HCT116 (cell line): ENCODE data around the gene CCDC177.

Experiments used
- EZH2phosphoT487 ChIP-seq: fragments of 200-600 bp; IDR thresholded peaks from 2 replicates; pipeline ENCODE4 v1.6.1; 2018; ENCODE audit warnings: antibody characterized with exemption, borderline replicate concordance
- POLR2A ChIP-seq: IDR thresholded peaks from 2 replicates; pipeline ENCODE4 v1.7.0; 2011; ENCODE audit warnings: borderline replicate concordance; ENCODE audit not compliant: insufficient read depth, insufficient read length; ENCODE audit errors: extremely low read depth
- RAD21 ChIP-seq: IDR thresholded peaks from 2 replicates; pipeline ENCODE4 v1.6.1; 2012; ENCODE audit warnings: low read depth, mild to moderate bottlenecking
- TCF7L2 ChIP-seq: IDR thresholded peaks from 2 replicates; pipeline ENCODE4 v1.7.0; 2011; ENCODE audit warnings: borderline replicate concordance, inconsistent platforms; ENCODE audit not compliant: insufficient read depth, insufficient read length; ENCODE audit errors: extremely low read depth
- YY1 ChIP-seq: IDR thresholded peaks from 2 replicates; pipeline ENCODE4 v1.6.1; 2011; ENCODE audit warnings: low read length, low read depth, moderate library complexity, mild to moderate bottlenecking; ENCODE audit not compliant: insufficient replicate concordance; ENCODE audit errors: extremely low read depth
- ZFX ChIP-seq: fragments of 450-650 bp; IDR thresholded peaks from 2 replicates; pipeline ENCODE4 v1.6.1; 2017
- TF ChIP-seq, protein P1 (sequence below), 3 experiments: fragments of 200-600 bp in 1 of 3; sonication (generic) in 1 of 3; IDR thresholded peaks in 2 of 3; conservative IDR thresholded peaks in 1 of 3; 2 replicates each; pipeline ENCODE4 v1.5.1; 2012 to 2017; ENCODE audit warnings: low read depth in 2 of 3, low read length in 2 of 3, antibody characterized with exemption in 1 of 3, borderline replicate concordance in 1 of 3, control low read depth in 1 of 3, mild to moderate bottlenecking in 1 of 3, mixed read lengths in 1 of 3, mixed run types in 1 of 3, moderate library complexity in 1 of 3; ENCODE audit not compliant: insufficient read depth in 1 of 3
- TF ChIP-seq, protein P2 (sequence below): IDR thresholded peaks from 2 replicates; pipeline ENCODE4 v1.6.1; 2012; ENCODE audit warnings: low read depth
- TF ChIP-seq, protein P3 (sequence below): IDR thresholded peaks from 2 replicates; pipeline ENCODE4 v1.6.1; 2012

DNA sequence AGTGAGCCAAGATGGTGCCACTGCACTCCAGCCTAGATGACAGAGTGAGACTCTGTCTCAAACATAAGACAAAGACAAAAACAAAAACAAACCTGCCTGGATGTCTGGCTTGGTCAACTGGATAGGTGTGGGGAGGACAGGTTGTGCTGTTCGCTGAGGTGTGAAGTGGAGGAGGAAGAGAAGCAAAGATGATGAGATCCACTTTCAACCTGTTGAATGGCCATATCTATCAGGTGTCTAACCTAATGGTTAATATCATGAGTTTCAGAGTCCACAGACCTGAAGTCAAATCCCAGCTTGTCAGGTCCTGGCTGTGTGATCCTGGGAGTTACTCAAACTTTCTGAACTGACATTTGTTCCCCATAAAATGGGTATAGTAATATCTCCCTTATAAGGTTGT is 9.7 kb upstream of the CCDC177 start:
- TF ChIP-seq, protein P1, sequence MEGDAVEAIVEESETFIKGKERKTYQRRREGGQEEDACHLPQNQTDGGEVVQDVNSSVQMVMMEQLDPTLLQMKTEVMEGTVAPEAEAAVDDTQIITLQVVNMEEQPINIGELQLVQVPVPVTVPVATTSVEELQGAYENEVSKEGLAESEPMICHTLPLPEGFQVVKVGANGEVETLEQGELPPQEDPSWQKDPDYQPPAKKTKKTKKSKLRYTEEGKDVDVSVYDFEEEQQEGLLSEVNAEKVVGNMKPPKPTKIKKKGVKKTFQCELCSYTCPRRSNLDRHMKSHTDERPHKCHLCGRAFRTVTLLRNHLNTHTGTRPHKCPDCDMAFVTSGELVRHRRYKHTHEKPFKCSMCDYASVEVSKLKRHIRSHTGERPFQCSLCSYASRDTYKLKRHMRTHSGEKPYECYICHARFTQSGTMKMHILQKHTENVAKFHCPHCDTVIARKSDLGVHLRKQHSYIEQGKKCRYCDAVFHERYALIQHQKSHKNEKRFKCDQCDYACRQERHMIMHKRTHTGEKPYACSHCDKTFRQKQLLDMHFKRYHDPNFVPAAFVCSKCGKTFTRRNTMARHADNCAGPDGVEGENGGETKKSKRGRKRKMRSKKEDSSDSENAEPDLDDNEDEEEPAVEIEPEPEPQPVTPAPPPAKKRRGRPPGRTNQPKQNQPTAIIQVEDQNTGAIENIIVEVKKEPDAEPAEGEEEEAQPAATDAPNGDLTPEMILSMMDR (IDR thresholded peaks at IDR 0.05 in 2 of 3, conservative IDR thresholded peaks at IDR 0.05 in 1 of 3; ENCODE audit: borderline replicate concordance in 1 of 3, insufficient read depth in 1 of 3, low read depth in 2 of 3, low read length in 2 of 3): no peak
- TF ChIP-seq RAD21 (no peak), EZH2phosphoT487 (no peak), TCF7L2 (no peak), YY1 (no peak), POLR2A (no peak), ZFX (no peak)
- TF ChIP-seq, protein P2, sequence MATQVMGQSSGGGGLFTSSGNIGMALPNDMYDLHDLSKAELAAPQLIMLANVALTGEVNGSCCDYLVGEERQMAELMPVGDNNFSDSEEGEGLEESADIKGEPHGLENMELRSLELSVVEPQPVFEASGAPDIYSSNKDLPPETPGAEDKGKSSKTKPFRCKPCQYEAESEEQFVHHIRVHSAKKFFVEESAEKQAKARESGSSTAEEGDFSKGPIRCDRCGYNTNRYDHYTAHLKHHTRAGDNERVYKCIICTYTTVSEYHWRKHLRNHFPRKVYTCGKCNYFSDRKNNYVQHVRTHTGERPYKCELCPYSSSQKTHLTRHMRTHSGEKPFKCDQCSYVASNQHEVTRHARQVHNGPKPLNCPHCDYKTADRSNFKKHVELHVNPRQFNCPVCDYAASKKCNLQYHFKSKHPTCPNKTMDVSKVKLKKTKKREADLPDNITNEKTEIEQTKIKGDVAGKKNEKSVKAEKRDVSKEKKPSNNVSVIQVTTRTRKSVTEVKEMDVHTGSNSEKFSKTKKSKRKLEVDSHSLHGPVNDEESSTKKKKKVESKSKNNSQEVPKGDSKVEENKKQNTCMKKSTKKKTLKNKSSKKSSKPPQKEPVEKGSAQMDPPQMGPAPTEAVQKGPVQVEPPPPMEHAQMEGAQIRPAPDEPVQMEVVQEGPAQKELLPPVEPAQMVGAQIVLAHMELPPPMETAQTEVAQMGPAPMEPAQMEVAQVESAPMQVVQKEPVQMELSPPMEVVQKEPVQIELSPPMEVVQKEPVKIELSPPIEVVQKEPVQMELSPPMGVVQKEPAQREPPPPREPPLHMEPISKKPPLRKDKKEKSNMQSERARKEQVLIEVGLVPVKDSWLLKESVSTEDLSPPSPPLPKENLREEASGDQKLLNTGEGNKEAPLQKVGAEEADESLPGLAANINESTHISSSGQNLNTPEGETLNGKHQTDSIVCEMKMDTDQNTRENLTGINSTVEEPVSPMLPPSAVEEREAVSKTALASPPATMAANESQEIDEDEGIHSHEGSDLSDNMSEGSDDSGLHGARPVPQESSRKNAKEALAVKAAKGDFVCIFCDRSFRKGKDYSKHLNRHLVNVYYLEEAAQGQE: no peak
- TF ChIP-seq, protein P3, sequence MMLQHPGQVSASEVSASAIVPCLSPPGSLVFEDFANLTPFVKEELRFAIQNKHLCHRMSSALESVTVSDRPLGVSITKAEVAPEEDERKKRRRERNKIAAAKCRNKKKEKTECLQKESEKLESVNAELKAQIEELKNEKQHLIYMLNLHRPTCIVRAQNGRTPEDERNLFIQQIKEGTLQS: no peak
